Measurements from ENCODE around the gene APOL3.
"Not testable (repeated sequence)": the region's sequence is repeated elsewhere in the genome, so short reads cannot be mapped to it uniquely, and the experiment has no call there.

The APOL3 gene

DNA sequence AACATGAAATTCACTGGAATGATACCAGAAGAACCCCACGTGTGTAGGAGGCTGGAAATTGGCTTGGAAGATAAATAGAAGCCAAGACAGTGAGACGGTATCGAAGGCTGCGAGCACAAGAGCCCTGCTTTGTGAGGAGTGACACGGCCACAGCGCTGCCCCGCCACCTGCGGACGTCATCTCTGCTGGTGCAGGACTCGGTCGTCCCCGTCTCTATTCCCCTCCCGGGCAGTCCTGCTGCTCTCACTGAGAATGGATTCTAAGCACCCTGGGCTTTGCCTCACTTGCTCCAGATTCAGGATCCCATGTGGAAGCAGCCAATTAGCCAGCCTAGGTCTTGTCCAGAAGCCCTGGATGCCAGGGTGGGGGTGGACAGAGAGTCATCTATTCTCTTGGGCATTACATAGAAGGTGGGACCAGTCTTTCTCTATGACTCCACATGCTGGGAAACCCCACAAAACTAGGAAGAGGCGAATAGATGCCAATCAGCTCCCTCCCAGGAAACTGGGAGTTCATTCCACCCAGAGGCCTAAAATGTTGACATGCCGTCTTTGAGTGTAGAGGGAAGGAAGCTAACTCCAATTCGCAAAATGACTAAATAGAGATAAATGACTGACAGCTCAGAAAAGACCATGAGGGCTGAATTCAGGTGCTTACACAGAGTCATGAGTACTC is 25.1 kb downstream of the APOL3 start:
- no peak for DNase-seq (ENCODE audit: low read depth in 2 of 2)

DNA sequence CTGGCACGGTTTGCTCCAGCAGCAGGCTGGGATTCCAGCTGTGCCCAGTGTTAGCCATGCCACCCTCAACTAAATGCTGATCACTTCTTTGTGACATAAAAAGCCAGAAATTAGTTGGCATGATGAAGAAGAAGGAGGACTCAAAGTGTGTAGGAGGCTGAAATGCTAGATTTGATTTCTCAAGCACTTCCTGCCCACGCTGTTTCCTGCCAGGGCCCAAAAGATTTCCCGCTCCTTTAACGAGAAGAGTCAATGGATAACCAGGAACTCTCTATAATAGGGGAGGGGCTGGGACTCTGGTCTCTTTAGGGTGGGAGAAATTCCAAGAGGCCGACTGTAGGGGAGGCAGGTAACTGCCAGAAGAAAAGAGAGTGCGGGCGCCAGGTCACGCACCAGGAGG is 26.4 kb downstream of the APOL3 start:
- no peak for DNase-seq (ENCODE audit: low read depth in 2 of 2)

- no peak for DNase-seq (ENCODE audit: low read depth in 2 of 2)
Observed at GRCh38 chr22:36131907-36132306, 28.6 kb downstream of the APOL3 start.

- no peak for DNase-seq (ENCODE audit: low read depth in 2 of 2)
Observed at GRCh38 chr22:36129486-36130388, 30.8 kb downstream of the APOL3 start.

GRCh38 chr22:36129071-36129470 is 31.5 kb downstream of the APOL3 start:
- DNase-seq (ENCODE audit: low read depth in 2 of 2) = no peak

- no peak for DNase-seq (ENCODE audit: low read depth in 2 of 2)
Observed at GRCh38 chr22:36125994-36126531, 34.5 kb downstream of the APOL3 start.

- DNase-seq (ENCODE audit: low read depth in 2 of 2) = no peak
Observed at GRCh38 chr22:36125434-36125833, 35.1 kb downstream of the APOL3 start.

DNA sequence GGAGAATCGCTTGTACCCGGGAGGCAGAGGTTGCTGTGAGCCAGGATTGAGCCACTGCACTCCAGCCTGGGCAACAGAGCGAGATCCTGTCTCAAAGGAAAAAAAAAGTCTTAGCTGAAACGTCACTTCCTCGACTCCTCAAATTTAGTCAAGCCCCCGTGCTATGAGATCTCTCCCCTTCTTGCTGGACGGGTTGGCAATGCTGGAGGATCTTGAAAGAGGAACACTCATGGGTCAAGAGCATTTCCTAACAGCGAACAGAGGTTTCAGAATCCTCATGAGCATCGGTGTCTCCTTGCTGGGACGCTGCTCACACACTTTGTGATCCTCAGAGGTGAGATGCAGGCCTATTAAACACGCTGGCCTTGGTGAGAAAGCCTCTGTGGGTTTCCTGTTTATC is 35.9 kb downstream of the APOL3 start:
- DNase-seq (ENCODE audit: low read depth in 2 of 2) = no peak

GRCh38 chr22:36123673-36124630 is 36.6 kb downstream of the APOL3 start:
- DNase-seq (ENCODE audit: low read depth in 2 of 2) = peak; percentile 80 to 81

DNA sequence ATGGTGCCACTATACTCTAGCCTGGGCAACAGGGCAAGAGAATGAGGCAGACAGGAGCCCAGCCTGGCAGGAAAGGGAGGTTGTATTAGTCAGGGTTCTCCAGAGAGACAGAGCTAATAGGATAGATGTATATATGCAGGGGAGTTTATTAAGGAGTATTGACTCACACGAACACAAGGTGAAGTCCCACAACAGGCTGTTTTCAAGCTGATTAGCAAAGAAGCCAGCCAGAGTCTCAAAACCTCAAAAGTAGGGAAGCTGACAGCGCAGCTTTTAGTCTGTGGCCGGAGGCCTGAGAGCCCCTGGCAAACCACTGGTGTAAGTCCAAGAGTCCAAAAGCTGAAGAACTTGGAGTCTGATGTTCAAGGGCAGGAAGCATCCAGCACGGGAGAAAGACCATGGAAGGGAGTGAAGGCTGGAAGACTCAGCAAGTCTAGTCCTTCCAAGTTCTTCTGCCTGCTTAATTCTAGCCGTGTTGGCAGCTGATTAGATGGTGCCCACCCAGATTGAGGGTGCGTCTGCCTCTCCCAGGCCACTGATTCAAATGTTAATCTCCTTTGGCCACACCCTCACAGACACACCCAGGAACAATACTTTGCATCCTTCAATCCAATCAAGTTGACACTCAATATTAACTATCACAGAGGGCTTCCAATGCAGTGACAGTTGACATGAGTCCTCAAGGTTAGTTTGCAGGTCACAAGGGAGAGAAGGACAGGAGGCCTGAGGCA is 39.8 kb downstream of the APOL3 start:
- not testable (repeated sequence) for DNase-seq (ENCODE audit: low read depth in 2 of 2)

DNA sequence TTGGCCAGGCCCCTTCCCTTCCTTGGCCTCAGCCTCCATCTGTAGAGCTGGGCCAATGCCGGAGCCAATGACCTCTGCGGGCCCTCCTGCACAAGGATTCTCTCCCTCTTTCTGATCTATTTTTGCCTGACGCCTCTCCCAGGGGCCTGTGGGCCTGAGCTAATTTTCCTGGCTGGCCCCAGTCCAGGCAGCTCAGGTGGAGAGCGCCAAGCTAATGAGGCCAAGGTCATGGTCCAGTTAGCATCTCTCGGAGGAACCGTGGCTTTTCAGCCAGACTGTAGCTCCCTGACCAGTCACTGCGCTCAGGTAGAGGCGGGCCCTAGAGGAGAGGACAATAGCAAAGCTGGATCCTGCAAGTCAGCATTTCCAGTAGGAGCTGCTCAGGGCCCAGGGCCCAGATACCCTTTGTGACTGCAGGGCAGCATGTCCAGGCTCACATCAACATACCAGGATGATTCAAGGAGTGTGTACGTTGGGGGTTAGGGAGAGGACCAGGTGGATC is 43.5 kb downstream of the APOL3 start:
- no peak for DNase-seq (ENCODE audit: low read depth in 2 of 2)

- DNase-seq (ENCODE audit: low read depth in 2 of 2) = no peak
Observed at GRCh38 chr22:36116127-36116526, 44.4 kb downstream of the APOL3 start.

- no peak for DNase-seq (ENCODE audit: low read depth in 2 of 2)
Observed at GRCh38 chr22:36113121-36113520, 47.4 kb downstream of the APOL3 start.

DNA sequence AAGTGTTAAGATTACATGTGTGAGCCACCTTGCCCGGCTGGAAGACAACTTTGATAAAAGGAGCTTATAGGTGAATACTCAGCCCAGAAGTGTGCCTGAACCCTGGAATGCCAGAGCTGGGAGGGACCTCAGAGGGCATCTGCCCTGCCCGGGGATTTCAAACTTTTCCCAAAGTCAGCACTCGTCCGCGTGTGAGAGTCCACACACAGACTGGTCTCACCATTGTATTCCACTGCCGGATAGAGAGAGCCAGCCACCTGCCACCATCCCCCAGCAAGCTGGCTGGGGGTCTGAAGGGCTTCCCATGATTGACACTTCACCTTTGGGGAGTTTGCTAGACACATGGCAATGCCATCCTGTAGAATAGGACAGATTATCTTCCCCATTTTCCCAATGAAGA is 49.2 kb downstream of the APOL3 start:
- no peak for DNase-seq (ENCODE audit: low read depth in 2 of 2)

GRCh38 chr22:36110306-36110881 is 50.2 kb downstream of the APOL3 start:
- no peak for DNase-seq (ENCODE audit: low read depth in 2 of 2)

DNA sequence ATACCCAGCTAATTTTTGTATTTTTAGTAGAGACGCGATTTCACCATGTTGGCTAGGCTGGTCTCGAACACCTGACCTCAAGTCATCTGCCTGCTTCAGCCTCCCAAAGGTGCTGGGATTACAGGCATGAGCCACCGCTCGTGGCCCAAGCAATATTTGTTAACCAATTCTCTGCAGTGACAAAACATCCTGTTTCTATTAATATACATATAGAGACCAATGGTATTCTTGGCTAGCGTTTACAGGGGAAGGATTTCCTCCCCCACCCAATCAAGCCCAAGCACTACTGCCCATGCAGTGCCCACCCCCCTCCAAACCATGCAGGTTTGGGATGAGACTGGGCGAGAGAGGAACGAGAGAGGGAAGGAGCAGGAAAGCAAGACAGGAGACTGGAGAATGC is 53.1 kb downstream of the APOL3 start:
- DNase-seq (ENCODE audit: low read depth in 2 of 2) = no peak

GRCh38 chr22:36106910-36107309 is 53.6 kb downstream of the APOL3 start:
- DNase-seq (ENCODE audit: low read depth in 2 of 2) = no peak

GRCh38 chr22:36104988-36105387 is 55.6 kb downstream of the APOL3 start:
- no peak for DNase-seq (ENCODE audit: low read depth in 2 of 2)

DNA sequence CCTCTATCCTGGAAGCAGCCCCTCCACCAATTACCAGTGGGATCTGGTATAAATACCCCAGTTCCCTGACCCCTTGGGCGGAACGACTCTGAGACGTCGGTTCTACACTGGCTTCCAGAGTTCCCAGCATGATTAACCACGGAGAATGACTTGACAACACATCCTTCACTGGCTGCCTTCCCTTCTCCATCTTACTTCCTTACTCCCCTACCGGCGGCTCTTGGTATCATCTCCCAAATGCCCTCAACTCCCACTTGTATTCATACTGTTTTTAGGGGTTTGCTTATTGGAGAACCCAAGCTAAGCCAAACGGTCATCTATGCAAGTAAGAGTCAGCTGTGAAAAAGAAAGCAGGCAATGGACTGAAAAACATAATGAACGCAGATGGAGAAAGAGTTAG is 56.1 kb downstream of the APOL3 start:
- DNase-seq (ENCODE audit: low read depth in 2 of 2) = no peak

DNA sequence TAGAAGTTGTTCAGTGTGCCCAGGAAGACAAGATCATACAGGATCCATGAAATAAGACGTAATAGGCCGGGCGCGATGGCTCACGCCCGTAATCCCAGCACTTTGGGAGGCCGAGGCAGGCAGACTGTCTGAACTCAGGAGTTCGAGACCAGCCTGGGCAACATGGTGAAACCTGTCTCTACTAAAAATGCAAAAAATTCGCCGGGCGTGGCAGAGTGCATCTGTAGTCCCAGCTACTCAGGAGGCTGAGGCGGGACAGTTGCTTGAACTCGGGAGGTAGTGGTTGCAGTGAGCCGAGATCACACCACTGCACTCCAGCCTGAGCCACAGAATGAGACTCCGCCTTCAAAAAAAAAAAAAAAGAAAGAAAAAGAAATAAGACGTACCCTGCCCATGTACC is 56.7 kb downstream of the APOL3 start:
- no peak for DNase-seq (ENCODE audit: low read depth in 2 of 2)

GRCh38 chr22:36102995-36103394 is 57.6 kb downstream of the APOL3 start:
- DNase-seq (ENCODE audit: low read depth in 2 of 2) = no peak
